B cell (primary cell): Measurements from ENCODE around the gene ATOSA. TPM values are rescaled to one million over a fixed set of nuclear protein-coding genes. Genes with fewer than 3 reads are reported as not detected.

Source experiments
- ATAC-seq: fragments of 200-7000 bp; cut with Tn5 transposase; one replicate; pipeline ENCODE4 v1.10.0; 2021; ENCODE audit warnings: low read depth, mild to moderate bottlenecking, moderate number of reproducible peaks, moderate library complexity
- CTCF ChIA-PET: fragments of 350-600 bp; sonication (Branson Sonifier 250); formaldehyde crosslinking; loops from one replicate; lab custom pipeline; 2021; ENCODE audit warnings: antibody characterized with exemption, inconsistent platforms; lab: Charles Lee
- POLR2A ChIA-PET: fragments of 350-600 bp; sonication (Branson Sonifier 250); formaldehyde crosslinking; loops from one replicate; lab custom pipeline; 2021; ENCODE audit warnings: antibody characterized with exemption; lab: Charles Lee
- DNase-seq: peaks from one replicate; pipeline ENCODE4 v3.0.0; 2013
- H2AFZ ChIP-seq: 2 replicates; pipeline ENCODE4 v1.6.1; 2012; ENCODE audit warnings: mild to moderate bottlenecking, low read depth, low read length; ENCODE audit not compliant: insufficient read depth, poor library complexity, severe bottlenecking
- H3K27ac ChIP-seq, 2 donors: 1 replicate in 1 of 2; 2 replicates in 1 of 2; pipeline ENCODE4 v1.5.1; 2012 to 2013; ENCODE audit warnings: low read length in 2 of 2, mild to moderate bottlenecking in 2 of 2, moderate library complexity in 1 of 2
- H3K27me3 ChIP-seq, 4 experiments: fragments of 200-600 bp in 1 of 4; sonication (generic) in 1 of 4; replicated peaks in 1 of 4; 1 replicate in 2 of 4; 2 replicates in 2 of 4; pipeline versions ENCODE4 v1.6.1 to v1.7.0; 2013 to 2016; ENCODE audit warnings: low read length in 3 of 4, mild to moderate bottlenecking in 2 of 4, mixed read lengths in 1 of 4, moderate library complexity in 1 of 4; ENCODE audit not compliant: insufficient read depth in 4 of 4, control insufficient read depth in 3 of 4; ENCODE audit errors: control extremely low read depth in 1 of 4
- H3K36me3 ChIP-seq, 2 experiments: replicated peaks in 1 of 2; 1 replicate in 1 of 2; 2 replicates in 1 of 2; pipeline versions ENCODE4 v1.6.1 to v1.7.1; 2013; ENCODE audit warnings: low read length in 1 of 2; ENCODE audit not compliant: insufficient read depth in 2 of 2, control insufficient read depth in 1 of 2; ENCODE audit errors: control extremely low read depth in 1 of 2, extremely low read depth in 1 of 2
- H3K4me1 ChIP-seq, 2 donors: fragments of 200-600 bp in 1 of 2; sonication (generic) in 1 of 2; 1 replicate in 1 of 2; 2 replicates in 1 of 2; pipeline versions ENCODE4 v1.5.1 to v1.6.1; 2013 to 2017; ENCODE audit warnings: low read length in 2 of 2; ENCODE audit not compliant: control insufficient read depth in 2 of 2, insufficient read depth in 2 of 2
- H3K4me2 ChIP-seq: replicated peaks from 2 replicates; pipeline ENCODE3; 2012; ENCODE audit warnings: mild to moderate bottlenecking, low read depth, low read length; ENCODE audit not compliant: poor library complexity, severe bottlenecking
- H3K4me3 ChIP-seq, 5 experiments: fragments of 200-600 bp in 1 of 5; sonication (generic) in 1 of 5; 1 replicate in 3 of 5; 2 replicates in 2 of 5; pipeline versions ENCODE4 v1.5.1 to v1.7.0; 2011 to 2016; ENCODE audit warnings: low read length in 4 of 5, mild to moderate bottlenecking in 4 of 5, low read depth in 2 of 5, control low read depth in 1 of 5, moderate library complexity in 1 of 5; ENCODE audit not compliant: insufficient read depth in 1 of 5; ENCODE audit errors: control extremely low read depth in 1 of 5, extremely low read depth in 1 of 5
- H3K79me2 ChIP-seq: fragments of 200-600 bp; sonication (generic); one replicate; pipeline ENCODE4 v1.6.0; 2016; ENCODE audit warnings: low read length; ENCODE audit not compliant: control insufficient read depth, insufficient read depth
- H3K9ac ChIP-seq: fragments of 200-600 bp; sonication (generic); 2 replicates; pipeline ENCODE4 v1.6.1; 2017; ENCODE audit warnings: mild to moderate bottlenecking, low read length, moderate library complexity
- H3K9me3 ChIP-seq, 3 donors: one replicate each; pipeline versions ENCODE4 v1.6.1 to v1.7.1; 2013; ENCODE audit warnings: low read length in 2 of 3; ENCODE audit not compliant: control insufficient read depth in 2 of 3, insufficient read depth in 1 of 3; ENCODE audit errors: control extremely low read depth in 1 of 3
- H4K20me1 ChIP-seq: 2 replicates; pipeline ENCODE4 v1.6.0; 2012; ENCODE audit warnings: mild to moderate bottlenecking, low read length; ENCODE audit not compliant: insufficient read depth, control insufficient read depth, poor library complexity, severe bottlenecking
- H3K27ac Mint-ChIP-seq: one replicate; pipeline ENCODE4 v1.8.0; 2021; ENCODE audit warnings: mixed read lengths
- H3K27me3 Mint-ChIP-seq: one replicate; pipeline ENCODE4 v1.8.0; 2021; ENCODE audit warnings: mixed read lengths
- H3K4me1 Mint-ChIP-seq: one replicate; pipeline ENCODE4 v1.8.0; 2021; ENCODE audit warnings: mixed read lengths
- H3K4me3 Mint-ChIP-seq: one replicate; pipeline ENCODE4 v1.8.0; 2021; ENCODE audit warnings: mixed read lengths
- H3K9me3 Mint-ChIP-seq: one replicate; pipeline ENCODE4 v1.8.0; 2022; ENCODE audit warnings: mixed read lengths; ENCODE audit not compliant: insufficient read depth
- EZH2 ChIP-seq: IDR thresholded peaks from 2 replicates; pipeline ENCODE4 v1.6.1; 2012; ENCODE audit warnings: borderline replicate concordance, low read depth, mild to moderate bottlenecking, moderate library complexity, low read length; ENCODE audit not compliant: insufficient read depth, poor library complexity, severe bottlenecking
- WGBS: methylation state at CpG from one replicate; pipeline ENCODE4 v1.1.5; 2013; ENCODE audit warnings: missing lambda C conversion rate; ENCODE audit not compliant: insufficient coverage; 5-methylcytosine and 5-hydroxymethylcytosine counted together
- intact Hi-C: fragments of 100-400 bp; cut with micrococcal nuclease; formaldehyde crosslinking; loops from one replicate; pipeline ENCODE4 v1.10.0; 2022
- polyA plus RNA-seq: library from polyadenylated mRNA; depleted of rRNA; stranded (reverse); fragments of >200 nt; gene quantifications from 2 replicates; pipeline ENCODE4 v1.2.3, GENCODE V29; 2012
- total RNA-seq, 2 donors: library from RNA; stranded (reverse); fragments of 120-200 nt in 1 of 2; gene quantifications; 1 replicate in 1 of 2; 2 replicates in 1 of 2; pipeline versions ENCODE4 v1.2.3 to v1.2.4, GENCODE V29; 2013 to 2022
- TF ChIP-seq, protein P1 (sequence below): fragments of 200-600 bp; IDR thresholded peaks from one replicate; pipeline ENCODE4 v1.8.0; 2022; ENCODE audit warnings: antibody characterized with exemption, mild to moderate bottlenecking

ATOSA gene
- total and polyA plus RNA-seq, 2 donors (not counting 1 experiment from before 2014, with no cell fraction given) = 73.4 to 198 TPM

GRCh38 chr15:52716536-52716935 is 37.3 kb upstream of the ATOSA start:
- CTCF ChIA-PET = no interaction called here
- POLR2A ChIA-PET = no interaction called here
- Mint-ChIP-seq H3K9me3 (no peaks in the 10 kb centered on the region), H3K27me3 (no peaks in the 10 kb centered on the region), H3K4me1 (peaks cover 10% of the 10 kb centered on the region), H3K4me3 (no peak overlapping the region), H3K27ac (no peak overlapping the region)
- H4K20me1 ChIP-seq = no peaks in the 10 kb centered on the region
- ATAC-seq (no peak), DNase-seq (no peak)
- H3K4me3 ChIP-seq = no peak overlapping the region
- no peaks in the 10 kb centered on the region for H3K4me1 ChIP-seq
- no peaks in the 10 kb centered on the region for H3K79me2 ChIP-seq
- H3K9ac ChIP-seq = no peak overlapping the region
- no peaks in the 10 kb centered on the region for H3K9me3 ChIP-seq
- H3K36me3 ChIP-seq = no peaks in the 10 kb centered on the region
- no peak for TF ChIP-seq EZH2
- no peak overlapping the region for H3K4me2 ChIP-seq
- no peaks in the 10 kb centered on the region for H3K27me3 ChIP-seq
- no peak overlapping the region for H2AFZ ChIP-seq
- no CpG with 5 or more reads among the region's 2 CpGs for WGBS
- intact Hi-C loops = no loop called here
- H3K27ac ChIP-seq = no peak overlapping the region

DNA sequence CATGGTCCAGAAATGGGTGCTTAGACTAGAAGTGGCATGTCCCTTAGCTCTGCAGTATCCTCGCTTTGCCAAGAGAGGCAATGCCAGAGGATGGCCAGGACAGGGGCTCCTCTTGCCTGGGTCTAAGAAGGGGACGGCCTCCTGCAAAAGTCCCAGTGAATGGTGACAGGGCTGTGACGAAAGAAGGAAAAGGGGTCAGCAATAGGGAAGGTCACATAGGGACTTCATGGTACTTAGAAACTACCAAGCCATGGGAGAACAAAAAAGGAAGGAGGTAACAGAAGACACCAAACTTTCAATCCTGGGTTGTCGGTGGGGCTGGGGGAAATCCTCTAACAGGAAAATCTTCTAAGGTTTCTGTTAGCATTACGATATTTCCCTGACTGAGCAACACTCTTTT is 36.2 kb upstream of the ATOSA start:
- H3K9ac ChIP-seq = no peak overlapping the region
- no peak overlapping the region for H3K4me3 ChIP-seq
- Mint-ChIP-seq H3K27me3 (no peaks in the 10 kb centered on the region), H3K4me3 (no peak overlapping the region), H3K4me1 (peaks cover 15% of the 10 kb centered on the region), H3K27ac (no peak overlapping the region), H3K9me3 (no peaks in the 10 kb centered on the region)
- H3K79me2 ChIP-seq = no peaks in the 10 kb centered on the region
- WGBS = 93% methylated on average over 3 of the region's 5 CpGs
- peaks cover 4 to 10% of the 10 kb centered on the region in 2 donors for H3K4me1 ChIP-seq
- no peak for TF ChIP-seq EZH2
- TF ChIP-seq, protein P1, sequence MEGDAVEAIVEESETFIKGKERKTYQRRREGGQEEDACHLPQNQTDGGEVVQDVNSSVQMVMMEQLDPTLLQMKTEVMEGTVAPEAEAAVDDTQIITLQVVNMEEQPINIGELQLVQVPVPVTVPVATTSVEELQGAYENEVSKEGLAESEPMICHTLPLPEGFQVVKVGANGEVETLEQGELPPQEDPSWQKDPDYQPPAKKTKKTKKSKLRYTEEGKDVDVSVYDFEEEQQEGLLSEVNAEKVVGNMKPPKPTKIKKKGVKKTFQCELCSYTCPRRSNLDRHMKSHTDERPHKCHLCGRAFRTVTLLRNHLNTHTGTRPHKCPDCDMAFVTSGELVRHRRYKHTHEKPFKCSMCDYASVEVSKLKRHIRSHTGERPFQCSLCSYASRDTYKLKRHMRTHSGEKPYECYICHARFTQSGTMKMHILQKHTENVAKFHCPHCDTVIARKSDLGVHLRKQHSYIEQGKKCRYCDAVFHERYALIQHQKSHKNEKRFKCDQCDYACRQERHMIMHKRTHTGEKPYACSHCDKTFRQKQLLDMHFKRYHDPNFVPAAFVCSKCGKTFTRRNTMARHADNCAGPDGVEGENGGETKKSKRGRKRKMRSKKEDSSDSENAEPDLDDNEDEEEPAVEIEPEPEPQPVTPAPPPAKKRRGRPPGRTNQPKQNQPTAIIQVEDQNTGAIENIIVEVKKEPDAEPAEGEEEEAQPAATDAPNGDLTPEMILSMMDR = no peak
- H2AFZ ChIP-seq = no peak overlapping the region
- H3K27ac ChIP-seq = no peak overlapping the region
- H3K4me2 ChIP-seq = no peak overlapping the region
- H3K36me3 ChIP-seq = no peaks in the 10 kb centered on the region
- DNase-seq (no peak), ATAC-seq (no peak)
- ChIA-PET POLR2A (no interaction called here), CTCF (no interaction called here)
- H3K9me3 ChIP-seq = no peaks in the 10 kb centered on the region
- no peaks in the 10 kb centered on the region for H4K20me1 ChIP-seq
- intact Hi-C loops = no loop called here
- no peaks in the 10 kb centered on the region for H3K27me3 ChIP-seq
